ENCODE results near the gene GALNT12.

DNA sequence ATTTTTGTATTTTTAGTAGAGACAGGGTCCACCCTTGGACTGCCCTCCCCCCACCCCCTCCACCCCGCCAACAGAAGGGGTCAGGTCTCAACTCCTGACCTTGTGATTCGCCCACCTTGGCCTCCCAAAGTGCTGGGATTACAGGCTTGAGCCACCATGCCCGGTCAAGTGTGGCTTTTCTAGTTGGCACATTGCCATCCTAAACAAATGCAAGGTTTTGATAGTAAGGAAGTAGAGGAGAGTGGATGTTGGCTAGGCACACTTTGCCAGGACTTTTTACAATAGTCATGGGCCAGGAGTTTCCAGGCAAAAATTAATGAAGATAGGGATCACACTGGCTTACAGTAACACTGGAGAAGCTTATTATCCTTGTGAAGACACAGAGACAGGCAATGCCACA, 62.4 kb downstream of the GALNT12 start:
- TF ChIP-seq, protein P1, sequence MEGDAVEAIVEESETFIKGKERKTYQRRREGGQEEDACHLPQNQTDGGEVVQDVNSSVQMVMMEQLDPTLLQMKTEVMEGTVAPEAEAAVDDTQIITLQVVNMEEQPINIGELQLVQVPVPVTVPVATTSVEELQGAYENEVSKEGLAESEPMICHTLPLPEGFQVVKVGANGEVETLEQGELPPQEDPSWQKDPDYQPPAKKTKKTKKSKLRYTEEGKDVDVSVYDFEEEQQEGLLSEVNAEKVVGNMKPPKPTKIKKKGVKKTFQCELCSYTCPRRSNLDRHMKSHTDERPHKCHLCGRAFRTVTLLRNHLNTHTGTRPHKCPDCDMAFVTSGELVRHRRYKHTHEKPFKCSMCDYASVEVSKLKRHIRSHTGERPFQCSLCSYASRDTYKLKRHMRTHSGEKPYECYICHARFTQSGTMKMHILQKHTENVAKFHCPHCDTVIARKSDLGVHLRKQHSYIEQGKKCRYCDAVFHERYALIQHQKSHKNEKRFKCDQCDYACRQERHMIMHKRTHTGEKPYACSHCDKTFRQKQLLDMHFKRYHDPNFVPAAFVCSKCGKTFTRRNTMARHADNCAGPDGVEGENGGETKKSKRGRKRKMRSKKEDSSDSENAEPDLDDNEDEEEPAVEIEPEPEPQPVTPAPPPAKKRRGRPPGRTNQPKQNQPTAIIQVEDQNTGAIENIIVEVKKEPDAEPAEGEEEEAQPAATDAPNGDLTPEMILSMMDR (IDR thresholded peaks at IDR 0.05; ENCODE audit: low read length): no peak
- no peak for TF ChIP-seq EZH2 (IDR thresholded peaks at IDR 0.05; ENCODE audit: borderline replicate concordance, low read length)
